ENCODE measurements around the gene TDRD10. TPM values are rescaled to one million over a fixed set of nuclear protein-coding genes. Genes with fewer than 3 reads are reported as not detected.
"Not testable (repeated sequence)": the region's sequence is repeated elsewhere in the genome, so short reads cannot be mapped to it uniquely, and the experiment has no call there.

TDRD10 gene
- total RNA-seq, 1 donor from 2014 or later = 4.9 TPM

DNA sequence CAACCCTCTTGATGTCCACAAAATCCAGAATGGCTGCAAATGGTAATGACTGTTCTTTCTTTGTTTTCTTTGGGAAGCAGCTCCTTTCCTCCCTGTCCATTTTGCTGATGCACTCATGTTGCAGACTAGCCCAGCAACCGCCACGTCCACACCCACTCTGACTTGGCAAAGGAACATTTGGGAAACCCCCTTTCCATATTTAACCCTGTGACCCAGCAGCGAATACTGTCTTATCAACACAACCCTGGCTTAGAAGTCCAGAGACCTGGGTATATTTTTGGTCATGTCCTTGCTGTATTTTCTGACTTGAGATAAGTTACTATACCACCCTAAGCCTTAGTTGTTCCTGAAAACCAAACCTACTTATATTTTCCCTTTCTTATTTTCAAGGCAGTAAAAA lies 18.3 kb downstream of the TDRD10 start:
- TF ChIP-seq POLR2AphosphoS5 (IDR thresholded peaks at IDR 0.05; ENCODE audit: insufficient read depth in 1 of 2, low read depth in 1 of 2) (no peak), POLR2A (IDR thresholded peaks at IDR 0.05) (no peak)
- TF ChIP-seq, protein P1, sequence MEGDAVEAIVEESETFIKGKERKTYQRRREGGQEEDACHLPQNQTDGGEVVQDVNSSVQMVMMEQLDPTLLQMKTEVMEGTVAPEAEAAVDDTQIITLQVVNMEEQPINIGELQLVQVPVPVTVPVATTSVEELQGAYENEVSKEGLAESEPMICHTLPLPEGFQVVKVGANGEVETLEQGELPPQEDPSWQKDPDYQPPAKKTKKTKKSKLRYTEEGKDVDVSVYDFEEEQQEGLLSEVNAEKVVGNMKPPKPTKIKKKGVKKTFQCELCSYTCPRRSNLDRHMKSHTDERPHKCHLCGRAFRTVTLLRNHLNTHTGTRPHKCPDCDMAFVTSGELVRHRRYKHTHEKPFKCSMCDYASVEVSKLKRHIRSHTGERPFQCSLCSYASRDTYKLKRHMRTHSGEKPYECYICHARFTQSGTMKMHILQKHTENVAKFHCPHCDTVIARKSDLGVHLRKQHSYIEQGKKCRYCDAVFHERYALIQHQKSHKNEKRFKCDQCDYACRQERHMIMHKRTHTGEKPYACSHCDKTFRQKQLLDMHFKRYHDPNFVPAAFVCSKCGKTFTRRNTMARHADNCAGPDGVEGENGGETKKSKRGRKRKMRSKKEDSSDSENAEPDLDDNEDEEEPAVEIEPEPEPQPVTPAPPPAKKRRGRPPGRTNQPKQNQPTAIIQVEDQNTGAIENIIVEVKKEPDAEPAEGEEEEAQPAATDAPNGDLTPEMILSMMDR (IDR thresholded peaks at IDR 0.05) = no peak
- no peak overlapping the region for H3K27ac ChIP-seq
- no peaks in the 10 kb centered on the region for H3K36me3 ChIP-seq
- H3K9me3 ChIP-seq = no peaks in the 10 kb centered on the region
- intact Hi-C loops (cut with DNase I) = no loop called here
- DNase-seq (ENCODE audit: extremely low spot score in 2 of 2) = no peak
- peaks cover 10% of the 10 kb centered on the region for H3K4me1 ChIP-seq
- H3K27me3 ChIP-seq = no peaks in the 10 kb centered on the region
- no peak overlapping the region for H3K4me3 ChIP-seq

DNA sequence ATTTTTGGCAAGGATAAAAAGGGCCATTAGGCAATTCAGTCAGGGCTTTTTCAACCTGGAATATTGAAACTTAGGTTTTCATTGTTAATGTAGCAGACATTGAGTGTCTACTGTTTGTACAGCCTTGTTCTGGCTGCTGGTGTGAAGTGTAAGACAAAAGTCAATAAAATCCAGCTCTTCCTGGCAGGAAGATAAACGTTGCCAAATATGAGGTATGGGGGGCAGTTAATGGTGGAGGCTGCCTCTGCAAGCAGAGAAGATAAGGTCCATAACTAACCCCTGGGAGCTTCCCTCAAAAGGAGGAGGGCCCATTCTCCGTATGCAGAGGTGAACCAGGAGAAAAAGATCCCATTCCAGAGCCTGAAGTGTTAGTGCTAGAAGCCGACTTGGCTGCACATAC lies 19.7 kb downstream of the TDRD10 start:
- no peaks in the 10 kb centered on the region for H3K27me3 ChIP-seq
- TF ChIP-seq, protein P1 (IDR thresholded peaks at IDR 0.05) = no peak
- TF ChIP-seq POLR2AphosphoS5 (IDR thresholded peaks at IDR 0.05; ENCODE audit: insufficient read depth in 1 of 2, low read depth in 1 of 2) (no peak), POLR2A (IDR thresholded peaks at IDR 0.05) (no peak)
- H3K4me1 ChIP-seq = peaks cover 10% of the 10 kb centered on the region
- DNase-seq (ENCODE audit: extremely low spot score in 2 of 2) = no peak
- no peak overlapping the region for H3K27ac ChIP-seq
- intact Hi-C loops (cut with DNase I) = no loop called here
- no peak overlapping the region for H3K4me3 ChIP-seq
- H3K36me3 ChIP-seq = no peaks in the 10 kb centered on the region
- no peaks in the 10 kb centered on the region for H3K9me3 ChIP-seq

DNA sequence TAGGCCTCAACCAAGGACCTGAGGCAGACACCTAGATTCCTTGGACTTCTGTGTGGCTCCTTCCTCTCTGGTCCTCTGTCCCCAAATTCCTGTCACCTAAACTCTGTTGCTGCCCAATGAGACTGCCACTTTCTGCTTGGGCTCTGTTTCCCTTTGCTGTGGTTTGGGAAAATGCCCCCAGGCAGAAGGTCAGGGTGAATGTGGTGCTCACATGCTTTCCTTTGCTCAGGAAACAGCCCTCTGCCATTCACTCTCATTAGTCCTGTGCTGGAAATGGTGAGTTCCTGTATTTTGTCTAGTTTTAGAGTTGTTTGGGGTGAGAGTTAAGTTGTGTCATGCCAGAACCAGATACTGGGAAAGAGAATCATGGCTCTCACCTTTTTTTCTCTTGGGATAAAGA lies 22.9 kb downstream of the TDRD10 start:
- DNase-seq (ENCODE audit: extremely low spot score in 2 of 2) = no peak
- H3K27ac ChIP-seq = no peak overlapping the region
- peaks cover 4% of the 10 kb centered on the region for H3K4me1 ChIP-seq
- no peak for TF ChIP-seq POLR2A (IDR thresholded peaks at IDR 0.05)
- TF ChIP-seq, protein P1 (IDR thresholded peaks at IDR 0.05) = no peak
- no peak for TF ChIP-seq POLR2AphosphoS5 (IDR thresholded peaks at IDR 0.05; ENCODE audit: insufficient read depth in 1 of 2, low read depth in 1 of 2)
- no peaks in the 10 kb centered on the region for H3K27me3 ChIP-seq
- H3K4me3 ChIP-seq = no peak overlapping the region
- H3K9me3 ChIP-seq = no peaks in the 10 kb centered on the region
- intact Hi-C loops (cut with DNase I) = no loop called here
- H3K36me3 ChIP-seq = no peaks in the 10 kb centered on the region

DNA sequence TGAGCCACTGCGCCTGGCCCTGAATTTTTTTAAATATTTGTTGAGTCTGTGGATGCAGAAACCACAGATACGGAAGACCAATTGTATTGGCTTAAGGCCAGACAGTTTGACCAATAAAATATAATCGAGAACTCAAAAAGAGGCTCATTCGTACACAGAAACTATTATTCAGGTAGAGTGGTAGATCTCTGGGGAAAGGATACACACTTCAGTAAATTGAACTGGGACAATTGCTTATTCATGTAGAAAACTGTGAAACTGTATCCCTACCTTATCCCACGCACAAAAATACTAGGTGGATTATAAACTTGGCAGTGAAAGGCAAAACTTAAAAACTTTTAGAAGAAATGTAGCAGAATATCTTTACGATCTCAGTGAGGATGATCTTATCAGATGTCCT lies 25.2 kb downstream of the TDRD10 start:
- Histone ChIP-seq H3K9me3 (no peaks in the 10 kb centered on the region), H3K27ac (no peak overlapping the region), H3K4me3 (no peak overlapping the region), H3K36me3 (no peaks in the 10 kb centered on the region), H3K4me1 (no peaks in the 10 kb centered on the region), H3K27me3 (no peaks in the 10 kb centered on the region)
- intact Hi-C loops (cut with DNase I) = no loop called here
- DNase-seq (ENCODE audit: extremely low spot score in 2 of 2) = no peak
- no peak for TF ChIP-seq POLR2AphosphoS5 (IDR thresholded peaks at IDR 0.05; ENCODE audit: insufficient read depth in 1 of 2, low read depth in 1 of 2)
- TF ChIP-seq, protein P1 (IDR thresholded peaks at IDR 0.05) = no peak
- TF ChIP-seq POLR2A (IDR thresholded peaks at IDR 0.05) = no peak

DNA sequence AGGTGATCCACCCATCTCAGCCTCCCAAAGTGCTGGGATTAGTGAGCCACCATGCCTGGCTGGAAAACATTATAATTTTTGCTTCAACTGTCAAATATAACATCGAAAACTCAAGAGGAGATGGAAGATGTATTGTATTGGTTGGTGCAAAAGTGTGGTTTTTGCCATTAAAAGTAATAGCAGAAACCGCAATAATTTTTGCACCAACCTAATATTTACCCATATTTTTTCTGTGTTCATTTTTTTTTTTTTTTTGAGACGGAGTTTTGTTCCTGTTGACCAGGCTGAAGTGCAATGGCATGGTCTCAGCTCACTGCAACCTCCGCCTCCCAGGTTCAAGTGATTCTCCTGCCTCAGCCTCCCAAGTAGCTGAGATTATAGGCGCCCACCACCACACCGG lies 27.3 kb downstream of the TDRD10 start:
- intact Hi-C loops (cut with DNase I) = no loop called here
- TF ChIP-seq, protein P1 (IDR thresholded peaks at IDR 0.05) = no peak
- TF ChIP-seq POLR2A (IDR thresholded peaks at IDR 0.05) = no peak
- no peak for TF ChIP-seq POLR2AphosphoS5 (IDR thresholded peaks at IDR 0.05; ENCODE audit: insufficient read depth in 1 of 2, low read depth in 1 of 2)
- H3K4me1 ChIP-seq = no peaks in the 10 kb centered on the region
- H3K4me3 ChIP-seq = no peak overlapping the region
- no peaks in the 10 kb centered on the region for H3K36me3 ChIP-seq
- no peaks in the 10 kb centered on the region for H3K9me3 ChIP-seq
- H3K27ac ChIP-seq = no peak overlapping the region
- DNase-seq (ENCODE audit: extremely low spot score in 2 of 2) = no peak
- no peaks in the 10 kb centered on the region for H3K27me3 ChIP-seq

DNA sequence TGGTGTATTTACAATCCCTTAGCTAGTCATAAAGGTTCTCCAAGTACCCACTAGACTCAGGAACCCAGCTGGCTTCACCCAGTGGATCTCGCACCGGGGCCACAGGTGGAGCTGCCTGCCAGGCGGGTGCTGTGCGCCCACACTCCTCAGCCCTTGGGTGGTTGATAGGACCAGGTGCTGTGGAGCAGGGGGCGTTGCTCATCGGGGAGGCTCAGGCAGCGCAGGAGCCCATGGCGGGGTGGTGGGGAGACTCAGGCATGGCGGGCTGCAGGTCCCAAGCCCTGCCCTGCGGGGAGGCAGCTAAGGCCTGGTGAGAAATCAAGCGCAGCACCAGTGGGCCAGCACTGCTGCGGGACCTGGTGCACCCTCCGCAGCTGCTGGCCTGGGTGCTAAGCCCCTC lies 29.9 kb downstream of the TDRD10 start:
- H3K36me3 ChIP-seq; DNase-seq (ENCODE audit: extremely low spot score in 2 of 2); H3K27ac ChIP-seq; H3K4me3 ChIP-seq; H3K9me3 ChIP-seq; H3K27me3 ChIP-seq; intact Hi-C loops (cut with DNase I); H3K4me1 ChIP-seq: not testable (repeated sequence)

Measured in vagina (tissue), 2 donors.